ENCODE results near the gene FOXK2. TPM values are rescaled to one million over a fixed set of nuclear protein-coding genes. Genes with fewer than 3 reads are reported as not detected.

FOXK2 gene
- total RNA-seq, 1 donor from 2014 or later, result 64.3 TPM

- peak; percentile 31 for DNase-seq (ENCODE audit: low spot score)
- no peak for TF ChIP-seq CTCF (IDR thresholded peaks at IDR 0.05; ENCODE audit: unreplicated experiment)
- H3K27me3 Mint-ChIP-seq (ENCODE audit: unreplicated experiment), result peaks cover 22% of the 10 kb centered on the region
- peak overlapping the region; percentile 87 for H3K4me3 Mint-ChIP-seq (ENCODE audit: unreplicated experiment)
- H3K4me1 Mint-ChIP-seq (ENCODE audit: unreplicated experiment), result peaks cover 6% of the 10 kb centered on the region
- H3K27ac Mint-ChIP-seq (ENCODE audit: unreplicated experiment), result peak overlapping the region; percentile 61
- no peaks in the 10 kb centered on the region for H3K9me3 Mint-ChIP-seq (ENCODE audit: unreplicated experiment)
- H3K36me3 Mint-ChIP-seq (ENCODE audit: low read depth, unreplicated experiment), result peaks cover 6% of the 10 kb centered on the region
These were observed 21.8 kb upstream of the FOXK2 start for GRCh38 chr17:82497483-82498405.

DNA sequence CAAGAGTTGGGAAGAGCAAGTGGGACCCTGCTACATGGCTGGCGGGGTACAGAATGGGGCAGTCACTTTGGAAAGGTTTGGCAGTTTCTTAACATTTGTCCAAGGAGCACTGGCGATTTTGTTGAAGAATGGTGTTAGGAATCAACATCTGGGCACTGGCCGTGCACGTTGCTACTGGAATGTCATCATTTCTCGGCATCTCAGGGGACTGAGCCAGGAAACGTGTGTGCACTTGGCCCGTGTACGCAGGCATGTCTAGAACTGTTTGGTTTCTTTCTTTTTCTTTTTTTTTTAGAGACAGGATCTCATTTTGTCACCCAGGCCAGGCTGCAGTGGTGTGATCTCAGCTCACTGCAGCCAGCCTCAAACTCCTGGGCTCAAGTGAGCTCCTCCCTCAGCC is 17.3 kb upstream of the FOXK2 start:
- no peak for DNase-seq (ENCODE audit: low spot score)
- peaks cover 10% of the 10 kb centered on the region for H3K27me3 Mint-ChIP-seq (ENCODE audit: unreplicated experiment)
- H3K4me3 Mint-ChIP-seq (ENCODE audit: unreplicated experiment), result no peak overlapping the region
- H3K4me1 Mint-ChIP-seq (ENCODE audit: unreplicated experiment), result peaks cover 2% of the 10 kb centered on the region
- H3K36me3 Mint-ChIP-seq (ENCODE audit: low read depth, unreplicated experiment), result no peaks in the 10 kb centered on the region
- H3K27ac Mint-ChIP-seq (ENCODE audit: unreplicated experiment), result no peak overlapping the region
- no peaks in the 10 kb centered on the region for H3K9me3 Mint-ChIP-seq (ENCODE audit: unreplicated experiment)
- TF ChIP-seq CTCF (IDR thresholded peaks at IDR 0.05; ENCODE audit: unreplicated experiment), result no peak

DNA sequence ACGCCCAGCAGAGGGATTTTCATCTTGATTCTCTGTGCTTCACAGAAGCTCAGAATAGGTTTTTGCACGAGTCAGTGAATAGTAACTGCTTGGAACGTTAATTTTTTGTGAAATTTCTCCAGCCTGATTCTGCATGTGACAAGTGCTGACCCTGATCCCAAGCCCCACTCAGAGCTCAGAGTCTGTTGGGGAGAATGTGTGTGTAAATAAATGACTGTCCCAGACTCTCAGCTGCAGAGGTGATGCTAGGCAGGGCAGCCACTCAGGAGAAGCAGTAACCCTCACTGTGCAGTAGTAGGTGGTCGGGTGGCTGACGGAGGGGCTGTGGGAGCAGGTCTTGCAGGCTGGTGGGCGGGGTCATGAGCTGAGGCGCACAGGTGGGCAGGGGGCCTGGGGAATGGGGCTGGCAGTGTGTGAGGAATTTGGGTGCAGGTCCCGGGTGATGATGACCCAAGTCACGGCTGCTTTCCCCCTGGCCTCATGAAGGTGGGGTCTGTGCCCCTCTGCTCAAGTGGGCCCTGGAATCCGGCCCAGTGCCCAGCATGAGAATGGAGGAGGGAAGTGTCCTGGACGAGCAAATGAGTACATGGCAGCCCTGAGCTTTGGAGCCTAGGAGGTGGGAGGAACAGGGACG is 16.3 kb upstream of the FOXK2 start:
- Mint-ChIP-seq H3K36me3 (ENCODE audit: low read depth, unreplicated experiment) (no peaks in the 10 kb centered on the region), H3K4me3 (ENCODE audit: unreplicated experiment) (no peak overlapping the region), H3K27ac (ENCODE audit: unreplicated experiment) (no peak overlapping the region), H3K9me3 (ENCODE audit: unreplicated experiment) (no peaks in the 10 kb centered on the region), H3K27me3 (ENCODE audit: unreplicated experiment) (peaks cover 5% of the 10 kb centered on the region), H3K4me1 (ENCODE audit: unreplicated experiment) (no peaks in the 10 kb centered on the region)
- TF ChIP-seq CTCF (IDR thresholded peaks at IDR 0.05; ENCODE audit: unreplicated experiment), result no peak
- DNase-seq (ENCODE audit: low spot score), result no peak

DNA sequence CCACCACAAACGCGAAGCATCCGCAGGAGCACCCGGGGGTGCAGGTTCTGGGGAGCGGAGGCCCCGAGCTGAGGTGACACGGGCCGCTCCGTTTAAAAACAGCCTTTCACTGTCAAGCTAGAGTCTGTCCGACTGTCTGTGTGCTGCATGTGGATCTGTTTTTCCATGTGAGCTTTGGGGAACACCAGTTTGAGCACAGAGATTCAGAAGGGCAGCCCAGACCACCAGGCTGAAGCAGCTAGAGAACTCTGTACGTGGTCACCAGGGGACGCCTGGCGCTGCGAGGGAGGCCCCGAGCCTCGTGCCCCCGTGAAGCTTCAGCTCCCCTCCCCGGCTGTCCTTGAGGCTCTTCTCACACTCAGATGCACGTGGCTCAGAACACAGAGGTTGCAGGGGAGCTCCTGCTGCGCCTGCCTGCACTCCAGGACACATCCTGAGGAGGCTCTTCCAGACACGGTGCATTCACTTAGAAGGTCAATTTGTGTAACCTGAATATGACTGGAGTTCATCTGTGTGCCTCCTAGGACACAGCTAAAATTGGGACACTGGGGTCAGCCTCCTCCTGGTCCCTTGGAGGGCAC is 15.7 kb upstream of the FOXK2 start:
- Mint-ChIP-seq H3K4me3 (ENCODE audit: unreplicated experiment) (no peak overlapping the region), H3K36me3 (ENCODE audit: low read depth, unreplicated experiment) (no peaks in the 10 kb centered on the region), H3K9me3 (ENCODE audit: unreplicated experiment) (no peaks in the 10 kb centered on the region), H3K27me3 (ENCODE audit: unreplicated experiment) (peaks cover 4% of the 10 kb centered on the region), H3K4me1 (ENCODE audit: unreplicated experiment) (no peaks in the 10 kb centered on the region), H3K27ac (ENCODE audit: unreplicated experiment) (no peak overlapping the region)
- no peak for DNase-seq (ENCODE audit: low spot score)
- no peak for TF ChIP-seq CTCF (IDR thresholded peaks at IDR 0.05; ENCODE audit: unreplicated experiment)
